AG09319 (cell line): ENCODE data around the gene PTPRC.

Source experiments
- DNase-seq: peaks from one replicate; pipeline ENCODE4 v3.0.0-alpha.2; 2010; ENCODE audit warnings: low read depth; ENCODE audit errors: extremely low read depth
- CTCF ChIP-seq: IDR thresholded peaks from 2 replicates; pipeline ENCODE4 v1.5.1; 2011; ENCODE audit warnings: low read depth, mild to moderate bottlenecking, inconsistent platforms, low read length, moderate library complexity

Gene PTPRC

GRCh38 chr1:198681831-198682759, 43.3 kb downstream of the PTPRC start:
- no peak for TF ChIP-seq CTCF
- peak; percentile 53 for DNase-seq

GRCh38 chr1:198682850-198683249, 44.0 kb downstream of the PTPRC start:
- TF ChIP-seq CTCF: no peak

GRCh38 chr1:198683449-198683848, 44.6 kb downstream of the PTPRC start:
- DNase-seq: no peak
- no peak for TF ChIP-seq CTCF

More at GRCh38 chr1:198682850-198683249, 44.0 kb downstream of the PTPRC start:
- no peak for DNase-seq

GRCh38 chr1:198686069-198686728, 47.4 kb downstream of the PTPRC start:
- DNase-seq: no peak
- peak; percentile 29 for TF ChIP-seq CTCF

GRCh38 chr1:198687429-198687828, 48.6 kb downstream of the PTPRC start:
- TF ChIP-seq CTCF: no peak
- DNase-seq: no peak

GRCh38 chr1:198691063-198691462, 52.2 kb downstream of the PTPRC start:
- no peak for TF ChIP-seq CTCF
- no peak for DNase-seq

GRCh38 chr1:198693321-198693720, 54.5 kb downstream of the PTPRC start:
- DNase-seq: no peak
- no peak for TF ChIP-seq CTCF
